Measurements from ENCODE around the gene IQCK. TPM values are rescaled to one million over a fixed set of nuclear protein-coding genes. Genes with fewer than 3 reads are reported as not detected.
A peak's percentile ranks its signal among the peaks of the same experiment; 100 is the strongest.

Gene IQCK
- total RNA-seq, 1 experiment from 2014 or later = 15.5 TPM

DNA sequence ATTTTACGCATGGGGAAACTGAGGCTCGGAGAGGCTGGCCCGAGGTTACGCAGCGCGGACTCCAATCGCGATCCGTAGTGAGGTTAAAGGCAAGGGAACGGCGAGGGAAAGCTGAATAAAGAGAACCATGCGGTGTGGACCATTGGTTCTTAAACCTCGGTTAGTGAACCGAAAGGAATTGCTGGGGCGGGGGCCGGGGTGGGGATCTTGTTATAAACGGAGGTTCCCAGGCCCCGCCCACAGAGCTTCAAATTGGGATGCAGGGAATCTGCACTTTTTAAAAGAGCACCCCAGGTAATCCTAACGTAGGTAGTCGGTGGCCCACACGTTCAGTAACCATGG is 524 bp downstream of the IQCK start:
- peaks cover 3% of the 10 kb centered on the region; the same call in 1 of the 2 replicates for H3K36me3 ChIP-seq (ENCODE audit: control insufficient read depth, insufficient read depth, low read length)
- TF ChIP-seq POLR2AphosphoS5 (IDR thresholded peaks at IDR 0.05; ENCODE audit: low read depth, low read length) (no peak), SIN3A (IDR thresholded peaks at IDR 0.05; ENCODE audit: borderline replicate concordance, insufficient read depth, low read depth, low read length) (no peak), CTCF (IDR thresholded peaks at IDR 0.05) (no peak), TCF7L2 (IDR thresholded peaks at IDR 0.05; ENCODE audit: low read depth, low read length) (no peak)
- TF ChIP-seq, protein P1, sequence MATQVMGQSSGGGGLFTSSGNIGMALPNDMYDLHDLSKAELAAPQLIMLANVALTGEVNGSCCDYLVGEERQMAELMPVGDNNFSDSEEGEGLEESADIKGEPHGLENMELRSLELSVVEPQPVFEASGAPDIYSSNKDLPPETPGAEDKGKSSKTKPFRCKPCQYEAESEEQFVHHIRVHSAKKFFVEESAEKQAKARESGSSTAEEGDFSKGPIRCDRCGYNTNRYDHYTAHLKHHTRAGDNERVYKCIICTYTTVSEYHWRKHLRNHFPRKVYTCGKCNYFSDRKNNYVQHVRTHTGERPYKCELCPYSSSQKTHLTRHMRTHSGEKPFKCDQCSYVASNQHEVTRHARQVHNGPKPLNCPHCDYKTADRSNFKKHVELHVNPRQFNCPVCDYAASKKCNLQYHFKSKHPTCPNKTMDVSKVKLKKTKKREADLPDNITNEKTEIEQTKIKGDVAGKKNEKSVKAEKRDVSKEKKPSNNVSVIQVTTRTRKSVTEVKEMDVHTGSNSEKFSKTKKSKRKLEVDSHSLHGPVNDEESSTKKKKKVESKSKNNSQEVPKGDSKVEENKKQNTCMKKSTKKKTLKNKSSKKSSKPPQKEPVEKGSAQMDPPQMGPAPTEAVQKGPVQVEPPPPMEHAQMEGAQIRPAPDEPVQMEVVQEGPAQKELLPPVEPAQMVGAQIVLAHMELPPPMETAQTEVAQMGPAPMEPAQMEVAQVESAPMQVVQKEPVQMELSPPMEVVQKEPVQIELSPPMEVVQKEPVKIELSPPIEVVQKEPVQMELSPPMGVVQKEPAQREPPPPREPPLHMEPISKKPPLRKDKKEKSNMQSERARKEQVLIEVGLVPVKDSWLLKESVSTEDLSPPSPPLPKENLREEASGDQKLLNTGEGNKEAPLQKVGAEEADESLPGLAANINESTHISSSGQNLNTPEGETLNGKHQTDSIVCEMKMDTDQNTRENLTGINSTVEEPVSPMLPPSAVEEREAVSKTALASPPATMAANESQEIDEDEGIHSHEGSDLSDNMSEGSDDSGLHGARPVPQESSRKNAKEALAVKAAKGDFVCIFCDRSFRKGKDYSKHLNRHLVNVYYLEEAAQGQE (IDR thresholded peaks at IDR 0.05; ENCODE audit: insufficient read depth in 1 of 2, low read depth in 2 of 2, low read length in 1 of 2) = no peak
- ATAC-seq (peak; percentile 1), DNase-seq (ENCODE audit: low read depth, low spot score) (no peak)
- H3K9me3 ChIP-seq (ENCODE audit: control insufficient read depth, insufficient read depth, low read depth, low read length) = no peaks in the 10 kb centered on the region
- no TSS peak for BruUV-seq (replicated peaks)
- in situ Hi-C loops (cut with HindIII; ENCODE audit: low pct_unique_long_range_greater_than_20kb, low sequenced_read_pairs) (no loop called here), intact Hi-C loops (cut with micrococcal nuclease; ENCODE audit: unreplicated experiment) (no loop called here)
- CTCF ChIA-PET = interaction anchor here (0.5 kb wide), 1 partner anchor 544 kb away, joined by 3 read pairs; no protein-coding TSS in a partner anchor
- POLR2A ChIA-PET = interaction anchor here (1.1 kb wide), 1 partner anchor 155 kb away, joined by 3 read pairs; no protein-coding TSS in a partner anchor
- H3K4me3 ChIP-seq (ENCODE audit: low read depth in 2 of 2, low read length in 2 of 2) = peak overlapping the region; percentile 91 to 98
- 0 out of 2 replicates have a peak, but pooled peaks cover 4% of the 10 kb centered on the region for H3K4me1 ChIP-seq (ENCODE audit: control insufficient read depth, insufficient read depth, low read length)
- no peaks in the 10 kb centered on the region for H3K27me3 ChIP-seq (ENCODE audit: control insufficient read depth, insufficient read depth, low read length)
- peak overlapping the region; percentile 92 for H3K27ac ChIP-seq (ENCODE audit: low read length)

DNA sequence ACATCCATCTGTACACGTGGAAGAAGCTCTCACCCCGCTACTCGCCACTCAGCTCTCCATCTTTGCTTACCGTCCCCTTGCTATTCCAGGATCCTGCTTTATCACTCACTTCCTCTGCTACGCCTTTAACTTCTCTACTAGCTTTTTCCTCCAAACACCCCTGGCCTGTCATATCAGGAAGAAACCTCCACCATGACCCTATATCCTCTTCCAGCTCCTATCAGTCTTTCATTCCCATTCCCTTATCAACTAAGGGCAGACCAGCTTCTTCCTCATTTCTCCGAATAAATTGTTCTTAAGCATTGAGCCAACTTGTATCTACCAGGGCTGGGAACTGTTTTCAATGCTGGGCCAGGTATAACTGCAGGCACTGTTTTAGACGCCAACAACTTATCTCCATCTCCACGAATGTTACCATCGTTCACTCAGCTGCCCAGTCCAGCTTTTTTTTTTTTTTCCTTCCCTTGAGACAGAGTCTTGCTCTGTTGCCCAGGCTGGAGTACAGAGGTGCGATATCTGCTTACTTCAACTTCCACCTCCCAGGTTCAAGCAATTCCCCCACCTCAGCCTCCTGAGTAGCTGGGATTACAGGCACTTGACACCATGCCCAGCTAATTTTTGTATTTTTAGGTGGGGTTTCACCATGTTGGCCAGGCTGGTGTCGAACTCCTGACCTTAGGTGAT is 4.3 kb downstream of the IQCK start:
- BruUV-seq (replicated peaks) = no TSS peak
- Histone ChIP-seq H3K4me3 (ENCODE audit: low read depth in 2 of 2, low read length in 2 of 2) (no peak overlapping the region), H3K27me3 (ENCODE audit: control insufficient read depth, insufficient read depth, low read length) (no peaks in the 10 kb centered on the region), H3K9me3 (ENCODE audit: control insufficient read depth, insufficient read depth, low read depth, low read length) (no peaks in the 10 kb centered on the region), H3K27ac (ENCODE audit: low read length) (no peak overlapping the region), H3K4me1 (ENCODE audit: control insufficient read depth, insufficient read depth, low read length) (no peaks in the 10 kb centered on the region), H3K36me3 (ENCODE audit: control insufficient read depth, insufficient read depth, low read length) (no peaks in the 10 kb centered on the region; the same call in 1 of the 2 replicates)
- CTCF ChIA-PET = interaction anchor here (0.7 kb wide), 1 partner anchor 9 kb away, joined by 5 read pairs; no protein-coding TSS in a partner anchor
- in situ Hi-C loops (cut with HindIII; ENCODE audit: low pct_unique_long_range_greater_than_20kb, low sequenced_read_pairs) = no loop called here
- DNase-seq (ENCODE audit: low read depth, low spot score) (no peak), ATAC-seq (no peak)
- POLR2A ChIA-PET = no interaction called here
- no peak for TF ChIP-seq SIN3A (IDR thresholded peaks at IDR 0.05; ENCODE audit: borderline replicate concordance, insufficient read depth, low read depth, low read length)
- no peak for TF ChIP-seq POLR2AphosphoS5 (IDR thresholded peaks at IDR 0.05; ENCODE audit: low read depth, low read length)
- TF ChIP-seq TCF7L2 (IDR thresholded peaks at IDR 0.05; ENCODE audit: low read depth, low read length) = no peak
- no peak for TF ChIP-seq CTCF (IDR thresholded peaks at IDR 0.05)
- TF ChIP-seq, protein P1 (IDR thresholded peaks at IDR 0.05; ENCODE audit: insufficient read depth in 1 of 2, low read depth in 2 of 2, low read length in 1 of 2) = no peak
- intact Hi-C loops (cut with micrococcal nuclease; ENCODE audit: unreplicated experiment) = no loop called here

All from Panc1 (cell line).